Body of pancreas (tissue), 4 donors: Measurements from ENCODE around the gene DGCR6L.
"Not testable (repeated sequence)": the region's sequence is repeated elsewhere in the genome, so short reads cannot be mapped to it uniquely, and the experiment has no call there.

ENCODE experiments used
- POLR2A ChIP-seq, 3 donors: fragments of 450-650 bp; IDR thresholded peaks; one replicate each; pipeline ENCODE4 v1.6.1; 2016; ENCODE audit warnings: antibody characterized with exemption in 3 of 3, mild to moderate bottlenecking in 2 of 3
- TF ChIP-seq, protein P1 (sequence below), 7 experiments: fragments of 450-650 bp in 4 of 7; fragments of 200-600 bp in 3 of 7; sonication (generic) in 3 of 7; IDR thresholded peaks; one replicate each; pipeline ENCODE4 v1.5.1; 2016 to 2019; ENCODE audit warnings: antibody characterized with exemption in 7 of 7

DNA sequence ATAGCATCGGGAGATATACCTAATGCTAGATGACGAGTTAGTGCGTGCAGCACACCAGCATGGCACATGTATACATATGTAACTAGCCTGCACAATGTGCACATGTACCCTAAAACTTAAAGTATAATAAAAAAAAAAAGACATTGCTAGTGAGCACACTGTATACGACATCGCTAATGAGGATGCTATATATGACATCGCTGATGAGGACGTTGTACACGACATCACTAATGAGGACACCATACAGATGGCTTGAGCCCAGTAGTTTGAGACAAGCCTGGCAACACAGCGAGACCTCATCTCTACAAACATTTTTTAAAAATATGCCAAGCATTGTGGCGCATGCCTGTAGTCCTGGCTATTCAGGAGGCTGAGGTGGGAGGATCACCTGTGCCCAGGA, 42.5 kb upstream of the DGCR6L start:
- TF ChIP-seq, protein P1, sequence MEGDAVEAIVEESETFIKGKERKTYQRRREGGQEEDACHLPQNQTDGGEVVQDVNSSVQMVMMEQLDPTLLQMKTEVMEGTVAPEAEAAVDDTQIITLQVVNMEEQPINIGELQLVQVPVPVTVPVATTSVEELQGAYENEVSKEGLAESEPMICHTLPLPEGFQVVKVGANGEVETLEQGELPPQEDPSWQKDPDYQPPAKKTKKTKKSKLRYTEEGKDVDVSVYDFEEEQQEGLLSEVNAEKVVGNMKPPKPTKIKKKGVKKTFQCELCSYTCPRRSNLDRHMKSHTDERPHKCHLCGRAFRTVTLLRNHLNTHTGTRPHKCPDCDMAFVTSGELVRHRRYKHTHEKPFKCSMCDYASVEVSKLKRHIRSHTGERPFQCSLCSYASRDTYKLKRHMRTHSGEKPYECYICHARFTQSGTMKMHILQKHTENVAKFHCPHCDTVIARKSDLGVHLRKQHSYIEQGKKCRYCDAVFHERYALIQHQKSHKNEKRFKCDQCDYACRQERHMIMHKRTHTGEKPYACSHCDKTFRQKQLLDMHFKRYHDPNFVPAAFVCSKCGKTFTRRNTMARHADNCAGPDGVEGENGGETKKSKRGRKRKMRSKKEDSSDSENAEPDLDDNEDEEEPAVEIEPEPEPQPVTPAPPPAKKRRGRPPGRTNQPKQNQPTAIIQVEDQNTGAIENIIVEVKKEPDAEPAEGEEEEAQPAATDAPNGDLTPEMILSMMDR (IDR thresholded peaks at IDR 0.05): not testable (repeated sequence)
- not testable (repeated sequence) for TF ChIP-seq POLR2A (IDR thresholded peaks at IDR 0.05)
